ENCODE results near the gene OR1G1. TPM values are rescaled to one million over a fixed set of nuclear protein-coding genes. Genes with fewer than 3 reads are reported as not detected.
"Not testable (repeated sequence)": the region's sequence is repeated elsewhere in the genome, so short reads cannot be mapped to it uniquely, and the experiment has no call there.

OR1G1 gene
- not detected for total RNA-seq
- polyA plus RNA-seq (2013, experiment 1 of 2): not detected
- polyA plus RNA-seq (2013, experiment 2 of 2): not detected
- long read RNA-seq, experiment 1: 0 reads
- long read RNA-seq, experiment 2: 0 reads
- long read RNA-seq, experiment 3: 0 reads
- long read RNA-seq, experiment 4: 0 reads

- no peak for DNase-seq
- no peak within 1 kb of the TSS for H3K27ac Mint-ChIP-seq
- H3K4me1 Mint-ChIP-seq: no peaks in the 10 kb centered on the region
- 78% methylated on average over 2 of the region's 2 CpGs; no CpG with 5 or more reads in 1 of the 2 experiments for WGBS, 2 experiments (ENCODE audit: insufficient coverage in 1 of 2, insufficient read length in 1 of 2)
- H3K36me3 Mint-ChIP-seq (ENCODE audit: low read depth): no peaks in the 10 kb centered on the region
- Histone ChIP-seq H3K4me3 (ENCODE audit: low read length) (no peak within 1 kb of the TSS), H3K9me3 (ENCODE audit: control insufficient read depth, low read length) (peaks cover 39% of the 10 kb centered on the region), H3K27ac (ENCODE audit: low read depth, low read length) (no peak within 1 kb of the TSS), H3K9ac (ENCODE audit: extremely low read depth, low read length, poor library complexity, severe bottlenecking) (no peak within 1 kb of the TSS), H3K4me1 (ENCODE audit: control insufficient read depth, insufficient read depth, low read length) (no peaks in the 10 kb centered on the region), H3K36me3 (ENCODE audit: control insufficient read depth, insufficient read depth, low read length) (no peaks in the 10 kb centered on the region), H3K27me3 (ENCODE audit: control insufficient read depth, insufficient read depth, low read length, poor library complexity, severe bottlenecking) (no peaks in the 10 kb centered on the region)
- no peak within 1 kb of the TSS for H3K4me3 Mint-ChIP-seq
- TF ChIP-seq, protein P1, sequence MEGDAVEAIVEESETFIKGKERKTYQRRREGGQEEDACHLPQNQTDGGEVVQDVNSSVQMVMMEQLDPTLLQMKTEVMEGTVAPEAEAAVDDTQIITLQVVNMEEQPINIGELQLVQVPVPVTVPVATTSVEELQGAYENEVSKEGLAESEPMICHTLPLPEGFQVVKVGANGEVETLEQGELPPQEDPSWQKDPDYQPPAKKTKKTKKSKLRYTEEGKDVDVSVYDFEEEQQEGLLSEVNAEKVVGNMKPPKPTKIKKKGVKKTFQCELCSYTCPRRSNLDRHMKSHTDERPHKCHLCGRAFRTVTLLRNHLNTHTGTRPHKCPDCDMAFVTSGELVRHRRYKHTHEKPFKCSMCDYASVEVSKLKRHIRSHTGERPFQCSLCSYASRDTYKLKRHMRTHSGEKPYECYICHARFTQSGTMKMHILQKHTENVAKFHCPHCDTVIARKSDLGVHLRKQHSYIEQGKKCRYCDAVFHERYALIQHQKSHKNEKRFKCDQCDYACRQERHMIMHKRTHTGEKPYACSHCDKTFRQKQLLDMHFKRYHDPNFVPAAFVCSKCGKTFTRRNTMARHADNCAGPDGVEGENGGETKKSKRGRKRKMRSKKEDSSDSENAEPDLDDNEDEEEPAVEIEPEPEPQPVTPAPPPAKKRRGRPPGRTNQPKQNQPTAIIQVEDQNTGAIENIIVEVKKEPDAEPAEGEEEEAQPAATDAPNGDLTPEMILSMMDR (conservative IDR thresholded peaks at IDR 0.05): no peak
- H3K27me3 Mint-ChIP-seq (ENCODE audit: insufficient read depth): no peaks in the 10 kb centered on the region
- H3K9me3 Mint-ChIP-seq: peaks cover 80% of the 10 kb centered on the region
Observed at GRCh38 chr17:3127451-3127850, at the start of gene OR1G1. TSS of gene OR1G1 (minus strand) at chr17:3127551. CDS start at chr17:3127551, 0 bp downstream.

- H3K4me3 ChIP-seq (ENCODE audit: low read length): no peak overlapping the region
- H3K27ac Mint-ChIP-seq: no peak overlapping the region
- peaks cover 94% of the 10 kb centered on the region for H3K9me3 Mint-ChIP-seq
Observed at GRCh38 chr17:3167574-3167973, 40.2 kb upstream of the OR1G1 start.

DNA sequence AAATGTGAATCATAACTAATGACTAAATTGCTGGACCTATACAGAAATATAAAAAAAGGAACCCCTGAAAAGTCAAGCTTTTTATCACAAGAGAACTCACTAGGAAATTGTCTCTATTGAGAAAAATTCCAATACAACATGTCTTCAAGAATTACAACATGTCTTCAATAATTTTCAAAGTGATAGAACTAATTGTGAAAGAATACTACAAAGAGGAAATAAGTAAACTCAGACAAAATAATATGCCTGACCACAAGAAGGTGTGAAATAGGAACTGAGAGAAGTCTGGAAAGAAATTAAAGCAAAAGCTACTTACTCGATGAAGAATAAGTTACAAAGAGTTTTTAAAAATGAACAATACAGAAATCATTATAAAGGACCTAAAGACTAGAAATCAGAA, 29.9 kb upstream of the OR1G1 start:
- Histone ChIP-seq H3K4me1 (ENCODE audit: control insufficient read depth, insufficient read depth, low read length) (no peaks in the 10 kb centered on the region), H3K9me3 (ENCODE audit: control insufficient read depth, low read length) (peaks cover 26% of the 10 kb centered on the region), H3K36me3 (ENCODE audit: control insufficient read depth, insufficient read depth, low read length) (no peaks in the 10 kb centered on the region), H3K27ac (ENCODE audit: low read depth, low read length) (no peak overlapping the region), H3K4me3 (ENCODE audit: low read length) (no peak overlapping the region), H3K27me3 (ENCODE audit: control insufficient read depth, insufficient read depth, low read length, poor library complexity, severe bottlenecking) (no peaks in the 10 kb centered on the region), H3K9ac (ENCODE audit: extremely low read depth, low read length, poor library complexity, severe bottlenecking) (no peak overlapping the region)
- Mint-ChIP-seq H3K4me3 (no peak overlapping the region), H3K36me3 (ENCODE audit: low read depth) (no peaks in the 10 kb centered on the region), H3K27ac (no peak overlapping the region), H3K4me1 (no peaks in the 10 kb centered on the region), H3K9me3 (peaks cover 80% of the 10 kb centered on the region), H3K27me3 (ENCODE audit: insufficient read depth) (no peaks in the 10 kb centered on the region)
- no peak for DNase-seq
- no CpG with 5 or more reads among the region's 1 CpG for WGBS, 2 experiments (ENCODE audit: insufficient coverage in 1 of 2, insufficient read length in 1 of 2)
- TF ChIP-seq, protein P1 (conservative IDR thresholded peaks at IDR 0.05): no peak

More at GRCh38 chr17:3167574-3167973, 40.2 kb upstream of the OR1G1 start:
- no peak overlapping the region for H3K27ac ChIP-seq (ENCODE audit: low read depth, low read length)
- no peaks in the 10 kb centered on the region for H3K36me3 Mint-ChIP-seq (ENCODE audit: low read depth)
- TF ChIP-seq, protein P1 (conservative IDR thresholded peaks at IDR 0.05): no peak
- H3K4me1 ChIP-seq (ENCODE audit: control insufficient read depth, insufficient read depth, low read length): no peaks in the 10 kb centered on the region
- peaks cover 47% of the 10 kb centered on the region for H3K9me3 ChIP-seq (ENCODE audit: control insufficient read depth, low read length)
- WGBS, 2 experiments (ENCODE audit: insufficient coverage in 1 of 2, insufficient read length in 1 of 2): 86 to 88% methylated on average over 3 to 5 of the region's 5 CpGs
- H3K27me3 ChIP-seq (ENCODE audit: control insufficient read depth, insufficient read depth, low read length, poor library complexity, severe bottlenecking): no peaks in the 10 kb centered on the region
- H3K36me3 ChIP-seq (ENCODE audit: control insufficient read depth, insufficient read depth, low read length): no peaks in the 10 kb centered on the region
- no peak overlapping the region for H3K9ac ChIP-seq (ENCODE audit: extremely low read depth, low read length, poor library complexity, severe bottlenecking)
- H3K4me1 Mint-ChIP-seq: no peaks in the 10 kb centered on the region
- no peak for DNase-seq
- no peak overlapping the region for H3K4me3 Mint-ChIP-seq
- H3K27me3 Mint-ChIP-seq (ENCODE audit: insufficient read depth): no peaks in the 10 kb centered on the region

DNA sequence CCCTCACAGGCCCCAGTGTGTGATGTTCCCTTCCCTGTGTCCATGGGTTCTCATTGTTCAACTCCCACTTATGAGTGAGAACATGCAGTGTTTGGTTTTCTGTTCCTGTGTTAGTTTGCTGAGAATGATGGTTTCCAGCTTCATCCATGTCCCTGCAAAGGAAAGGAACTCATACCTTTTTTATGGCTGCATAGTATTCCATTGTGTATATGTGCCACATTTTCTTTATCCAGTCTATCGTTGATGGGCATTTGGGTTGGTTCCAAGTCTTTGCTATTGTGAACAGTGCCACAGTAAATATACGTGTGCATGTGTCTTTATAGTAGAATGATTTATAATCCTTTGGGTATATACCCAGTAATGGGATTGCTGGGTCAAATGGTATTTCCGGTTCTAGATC, 10.1 kb upstream of the OR1G1 start:
- H3K36me3 Mint-ChIP-seq (ENCODE audit: low read depth); H3K4me1 Mint-ChIP-seq; H3K27me3 ChIP-seq (ENCODE audit: control insufficient read depth, insufficient read depth, low read length, poor library complexity, severe bottlenecking); H3K4me3 Mint-ChIP-seq; H3K36me3 ChIP-seq (ENCODE audit: control insufficient read depth, insufficient read depth, low read length); H3K27ac ChIP-seq (ENCODE audit: low read depth, low read length); H3K27ac Mint-ChIP-seq; H3K9ac ChIP-seq (ENCODE audit: extremely low read depth, low read length, poor library complexity, severe bottlenecking); DNase-seq; H3K27me3 Mint-ChIP-seq (ENCODE audit: insufficient read depth); H3K4me3 ChIP-seq (ENCODE audit: low read length); H3K4me1 ChIP-seq (ENCODE audit: control insufficient read depth, insufficient read depth, low read length): not testable (repeated sequence)
- peaks cover 83% of the 10 kb centered on the region for H3K9me3 Mint-ChIP-seq
- H3K9me3 ChIP-seq (ENCODE audit: control insufficient read depth, low read length): peaks cover 29% of the 10 kb centered on the region
- WGBS, 2 experiments (ENCODE audit: insufficient coverage in 1 of 2, insufficient read length in 1 of 2): 86% methylated on average over 1 of the region's 3 CpGs; no CpG with 5 or more reads in 1 of the 2 experiments
